SU-DHL-6 (cell line): ENCODE results near the gene ZNF423.

Source experiments
- H2AFZ ChIP-seq: fragments of 200-600 bp; sonication (generic); 2 replicates; pipeline ENCODE4 v1.6.1; 2014; ENCODE audit warnings: low read depth, mild to moderate bottlenecking, moderate library complexity, mixed read lengths, antibody characterized with exemption, low read length; ENCODE audit not compliant: severe bottlenecking
- H3F3A ChIP-seq: fragments of 200-600 bp; shearing (Covaris generic); 2 replicates; pipeline ENCODE4 v1.6.0; 2016; ENCODE audit warnings: antibody characterized with exemption, mild to moderate bottlenecking; ENCODE audit not compliant: insufficient read depth
- H3K27ac ChIP-seq: fragments of 200-600 bp; sonication (generic); 2 replicates; pipeline ENCODE4 v1.5.1; 2016; ENCODE audit warnings: low read depth, mild to moderate bottlenecking, low read length, moderate library complexity, mixed read lengths
- H3K27me3 ChIP-seq: fragments of 200-600 bp; sonication (generic), shearing (Covaris generic); 2 replicates; pipeline ENCODE4 v1.6.0; 2014; ENCODE audit warnings: mild to moderate bottlenecking, low read length
- H3K36me3 ChIP-seq: fragments of 200-600 bp; sonication (generic); 2 replicates; pipeline ENCODE4 v1.6.1; 2014; ENCODE audit warnings: mild to moderate bottlenecking, low read length, mixed read lengths
- H3K4me2 ChIP-seq: fragments of 300-600, 200-600 bp; shearing (Covaris generic), sonication (generic); 2 replicates; pipeline ENCODE4 v1.6.0; 2014; ENCODE audit warnings: low read length, low read depth, mild to moderate bottlenecking; ENCODE audit not compliant: poor library complexity, severe bottlenecking
- H3K4me3 ChIP-seq: fragments of 200-600 bp; sonication (generic); 2 replicates; pipeline ENCODE4 v1.5.1; 2014; ENCODE audit warnings: antibody characterized with exemption, low read length, mild to moderate bottlenecking, mixed read lengths; ENCODE audit not compliant: insufficient read depth, poor library complexity, severe bottlenecking
- H3K79me2 ChIP-seq: fragments of 200-600 bp; sonication (generic); 2 replicates; pipeline ENCODE4 v1.6.1; 2014; ENCODE audit warnings: mild to moderate bottlenecking, low read length, moderate library complexity; ENCODE audit not compliant: insufficient read depth
- H3K9ac ChIP-seq: fragments of 200-600 bp; sonication (generic); 2 replicates; pipeline ENCODE4 v1.7.0; 2014; ENCODE audit warnings: mild to moderate bottlenecking, low read length
- H3K9me2 ChIP-seq: fragments of 200-600 bp; sonication (generic); replicated peaks from 2 replicates; pipeline ENCODE4 v1.6.1; 2014; ENCODE audit warnings: low read length; ENCODE audit not compliant: insufficient read depth
- H3K9me3 ChIP-seq: fragments of 200-600 bp; sonication (generic); 2 replicates; pipeline ENCODE4 v1.6.1; 2014; ENCODE audit warnings: low read length, mixed read lengths; ENCODE audit not compliant: insufficient read depth
- H4K20me1 ChIP-seq: fragments of 200-600 bp; sonication (generic); 2 replicates; pipeline ENCODE4 v1.6.1; 2014; ENCODE audit warnings: low read depth, mild to moderate bottlenecking, antibody characterized with exemption, low read length, moderate library complexity, mixed read lengths
- EZH2phosphoT487 ChIP-seq: fragments of 200-600 bp; sonication (generic), shearing (Covaris generic); conservative IDR thresholded peaks from 2 replicates; pipeline ENCODE4 v1.6.1; 2018; ENCODE audit warnings: mild to moderate bottlenecking, antibody characterized with exemption, low read length, moderate library complexity, mixed read lengths
- TF ChIP-seq, protein P1 (sequence below): fragments of 200-600 bp; sonication (generic); IDR thresholded peaks from one replicate; pipeline ENCODE4 v1.5.1; 2017; ENCODE audit warnings: antibody characterized with exemption, mild to moderate bottlenecking, low read length, moderate library complexity; ENCODE audit not compliant: insufficient read depth, poor library complexity, severe bottlenecking

ZNF423 gene

DNA sequence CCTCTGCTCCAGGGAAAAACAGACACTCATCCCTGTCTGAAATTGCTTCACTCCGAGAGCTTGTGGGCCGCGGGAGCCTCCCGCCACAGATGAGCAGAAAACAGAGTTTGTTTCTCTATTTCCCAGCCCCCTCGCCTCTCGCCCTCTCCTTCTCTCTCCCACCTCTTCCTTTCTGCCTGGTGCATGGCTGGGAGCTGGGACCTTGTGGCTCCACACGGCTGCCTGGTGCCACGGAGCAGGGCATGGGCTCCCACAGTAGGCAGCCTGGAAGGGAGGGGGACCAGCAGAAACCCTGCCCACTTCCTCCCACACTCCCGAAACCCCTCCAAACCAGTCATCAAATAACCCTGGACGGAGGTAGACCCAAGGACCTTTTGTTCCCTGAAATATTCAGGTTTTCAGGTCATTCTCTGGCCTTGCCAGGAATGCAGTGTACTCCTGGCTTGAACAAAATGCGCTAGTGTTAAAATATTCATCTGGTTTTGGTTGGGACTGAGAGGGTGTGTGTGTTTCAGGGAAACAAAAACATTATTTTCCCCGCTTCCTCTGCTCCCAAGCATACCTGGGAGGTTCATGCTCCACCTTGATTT, 277.4 kb downstream of the ZNF423 start:
- no peaks in the 10 kb centered on the region for H3K9me2 ChIP-seq
- H2AFZ ChIP-seq = no peak overlapping the region
- H3K79me2 ChIP-seq = no peaks in the 10 kb centered on the region
- no peak overlapping the region for H3K27ac ChIP-seq
- no peak overlapping the region for H3K4me3 ChIP-seq
- no peak overlapping the region for H3K4me2 ChIP-seq
- H3K9me3 ChIP-seq = no peaks in the 10 kb centered on the region
- no peaks in the 10 kb centered on the region for H3K36me3 ChIP-seq
- no peaks in the 10 kb centered on the region for H3K27me3 ChIP-seq
- H4K20me1 ChIP-seq = no peaks in the 10 kb centered on the region
- no peak overlapping the region for H3K9ac ChIP-seq
- TF ChIP-seq EZH2phosphoT487 = no peak
- TF ChIP-seq, protein P1, sequence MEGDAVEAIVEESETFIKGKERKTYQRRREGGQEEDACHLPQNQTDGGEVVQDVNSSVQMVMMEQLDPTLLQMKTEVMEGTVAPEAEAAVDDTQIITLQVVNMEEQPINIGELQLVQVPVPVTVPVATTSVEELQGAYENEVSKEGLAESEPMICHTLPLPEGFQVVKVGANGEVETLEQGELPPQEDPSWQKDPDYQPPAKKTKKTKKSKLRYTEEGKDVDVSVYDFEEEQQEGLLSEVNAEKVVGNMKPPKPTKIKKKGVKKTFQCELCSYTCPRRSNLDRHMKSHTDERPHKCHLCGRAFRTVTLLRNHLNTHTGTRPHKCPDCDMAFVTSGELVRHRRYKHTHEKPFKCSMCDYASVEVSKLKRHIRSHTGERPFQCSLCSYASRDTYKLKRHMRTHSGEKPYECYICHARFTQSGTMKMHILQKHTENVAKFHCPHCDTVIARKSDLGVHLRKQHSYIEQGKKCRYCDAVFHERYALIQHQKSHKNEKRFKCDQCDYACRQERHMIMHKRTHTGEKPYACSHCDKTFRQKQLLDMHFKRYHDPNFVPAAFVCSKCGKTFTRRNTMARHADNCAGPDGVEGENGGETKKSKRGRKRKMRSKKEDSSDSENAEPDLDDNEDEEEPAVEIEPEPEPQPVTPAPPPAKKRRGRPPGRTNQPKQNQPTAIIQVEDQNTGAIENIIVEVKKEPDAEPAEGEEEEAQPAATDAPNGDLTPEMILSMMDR = no peak
- no peaks in the 10 kb centered on the region for H3F3A ChIP-seq

DNA sequence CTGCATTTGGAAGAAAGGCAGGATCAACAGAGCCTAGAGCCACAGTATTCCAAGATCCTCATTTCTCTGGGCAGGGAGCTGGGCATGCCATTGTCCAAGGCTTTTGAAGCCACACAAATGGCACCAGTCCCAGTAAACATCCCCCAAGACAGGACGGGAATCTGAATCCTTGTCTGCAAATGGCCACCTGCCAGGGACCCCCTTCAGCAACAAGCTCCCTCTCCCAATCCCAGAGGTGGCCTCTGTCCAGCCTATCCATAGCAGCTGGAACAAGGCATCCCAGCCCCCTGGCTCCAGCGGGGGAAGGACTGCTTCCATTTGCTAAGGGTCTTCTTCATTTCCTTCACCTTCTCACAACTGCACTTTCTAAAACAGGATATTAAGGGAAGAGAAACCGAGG, 277.9 kb downstream of the ZNF423 start:
- Histone ChIP-seq H3K9ac (no peak overlapping the region), H3K79me2 (no peaks in the 10 kb centered on the region), H2AFZ (no peak overlapping the region), H3K9me2 (no peaks in the 10 kb centered on the region), H3F3A (no peaks in the 10 kb centered on the region), H3K4me2 (no peak overlapping the region), H3K4me3 (no peak overlapping the region), H3K9me3 (no peaks in the 10 kb centered on the region), H3K27ac (no peak overlapping the region), H4K20me1 (no peaks in the 10 kb centered on the region), H3K27me3 (no peaks in the 10 kb centered on the region), H3K36me3 (no peaks in the 10 kb centered on the region)
- no peak for TF ChIP-seq EZH2phosphoT487
- TF ChIP-seq, protein P1 = no peak

DNA sequence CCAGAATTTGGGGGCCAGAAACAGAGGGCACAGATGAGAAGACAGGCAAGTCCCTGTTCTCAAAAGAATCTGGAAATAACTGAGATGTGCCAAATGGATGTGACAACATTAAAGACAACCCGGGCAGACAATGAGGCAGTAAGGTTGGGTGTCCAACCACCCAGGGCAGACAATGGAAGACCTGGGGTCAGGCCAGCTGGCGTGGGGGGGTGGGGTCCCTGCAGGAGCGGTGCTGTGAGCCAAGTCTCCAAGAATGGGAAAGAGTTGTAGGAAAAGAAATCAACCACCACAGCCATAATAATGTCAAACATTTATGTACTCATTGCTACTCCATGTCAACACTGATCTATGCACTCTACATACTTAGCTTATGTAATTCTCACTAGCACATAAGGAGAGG, 279.0 kb downstream of the ZNF423 start:
- Histone ChIP-seq H3K9ac (no peak overlapping the region), H4K20me1 (no peaks in the 10 kb centered on the region), H3K9me2 (no peaks in the 10 kb centered on the region), H3K36me3 (no peaks in the 10 kb centered on the region), H3K9me3 (no peaks in the 10 kb centered on the region), H3F3A (no peaks in the 10 kb centered on the region), H3K4me2 (no peak overlapping the region), H3K27ac (no peak overlapping the region), H3K79me2 (no peaks in the 10 kb centered on the region), H3K4me3 (no peak overlapping the region), H2AFZ (no peak overlapping the region), H3K27me3 (no peaks in the 10 kb centered on the region)
- TF ChIP-seq EZH2phosphoT487 = no peak
- TF ChIP-seq, protein P1 = no peak
